ENCODE measurements around the gene GJC2. TPM values are rescaled to one million over a fixed set of nuclear protein-coding genes. Genes with fewer than 3 reads are reported as not detected.

GJC2 gene
- polyA plus RNA-seq, 1 donor (not counting 4 experiments of a cell fraction or from before 2014, with no cell fraction given) = 0.58 TPM

- H3K27ac ChIP-seq (ENCODE audit: control insufficient read depth, insufficient read depth, low read length) = no peak overlapping the region
- no peak for FAIRE-seq
These were observed 2.6 kb downstream of the GJC2 start for GRCh38 chr1:228152097-228152917.

GRCh38 chr1:228152918-228153258, 3.2 kb downstream of the GJC2 start:
- H3K27ac ChIP-seq (ENCODE audit: control insufficient read depth, insufficient read depth, low read length) = no peak overlapping the region
- no peak for DNase-seq (ENCODE audit: low read depth, low spot score)
- no peaks in the 10 kb centered on the region for H3K27me3 ChIP-seq (ENCODE audit: control insufficient read depth, extremely low read depth, insufficient read depth, low read length)
- no peak overlapping the region for H2AFZ ChIP-seq (ENCODE audit: control insufficient read depth, low read length)
- peaks cover 12 to 17% of the 10 kb centered on the region in 2 experiments for H3K36me3 ChIP-seq (ENCODE audit: control insufficient read depth in 2 of 2, extremely low read depth in 1 of 2, insufficient read depth in 2 of 2, low read length in 2 of 2)
- no peak overlapping the region for H3K4me3 ChIP-seq (ENCODE audit: control insufficient read depth in 2 of 3, extremely low read depth in 1 of 3, insufficient read depth in 2 of 3, low read depth in 1 of 3, low read length in 3 of 3)
- TF ChIP-seq EZH2 (IDR thresholded peaks at IDR 0.05; ENCODE audit: low read length) (no peak), CTCF (optimal IDR thresholded peaks at IDR 0.05 in 1 of 3, IDR thresholded peaks at IDR 0.05 in 1 of 3, conservative IDR thresholded peaks at IDR 0.05 in 1 of 3; ENCODE audit: extremely low read depth in 1 of 3, insufficient read depth in 2 of 3, low read length in 3 of 3) (no peak)
- peaks cover 3% of the 10 kb centered on the region for H4K20me1 ChIP-seq (ENCODE audit: control insufficient read depth, extremely low read depth, insufficient read depth, low read length)
- H3K4me1 ChIP-seq (ENCODE audit: control insufficient read depth, extremely low read depth, insufficient read depth, low read length) = peaks cover 46% of the 10 kb centered on the region
- no peak for FAIRE-seq
- H3K9ac ChIP-seq (ENCODE audit: control insufficient read depth, extremely low read depth, insufficient read depth, low read length) = no peak overlapping the region
- no peaks in the 10 kb centered on the region for H3K9me1 ChIP-seq (ENCODE audit: control insufficient read depth, extremely low read depth, insufficient read depth, low read length)
- dilution Hi-C loops (cut with MboI; ENCODE audit: extremely low pct_ligation_motif_present, low sequenced_read_pairs) = no loop called here
- H3K9me3 ChIP-seq (ENCODE audit: control insufficient read depth, low read depth, low read length) = no peaks in the 10 kb centered on the region
- H3K4me2 ChIP-seq (ENCODE audit: control insufficient read depth, extremely low read depth, insufficient read depth, low read depth, low read length) = no peak overlapping the region
- peaks cover 2% of the 10 kb centered on the region for H3K79me2 ChIP-seq (ENCODE audit: control insufficient read depth, insufficient read depth, low read length)

More at GRCh38 chr1:228152097-228152917, 2.6 kb downstream of the GJC2 start:
- H2AFZ ChIP-seq (ENCODE audit: control insufficient read depth, low read length) = no peak overlapping the region
- H3K4me3 ChIP-seq (ENCODE audit: control insufficient read depth in 2 of 3, extremely low read depth in 1 of 3, insufficient read depth in 2 of 3, low read depth in 1 of 3, low read length in 3 of 3) = no peak overlapping the region
- dilution Hi-C loops (cut with MboI; ENCODE audit: extremely low pct_ligation_motif_present, low sequenced_read_pairs) = no loop called here
- H3K9ac ChIP-seq (ENCODE audit: control insufficient read depth, extremely low read depth, insufficient read depth, low read length) = no peak overlapping the region
- H3K79me2 ChIP-seq (ENCODE audit: control insufficient read depth, insufficient read depth, low read length) = peaks cover 8% of the 10 kb centered on the region
- no peaks in the 10 kb centered on the region for H3K27me3 ChIP-seq (ENCODE audit: control insufficient read depth, extremely low read depth, insufficient read depth, low read length)
- no peak for DNase-seq (ENCODE audit: low read depth, low spot score)
- peaks cover 3% of the 10 kb centered on the region for H4K20me1 ChIP-seq (ENCODE audit: control insufficient read depth, extremely low read depth, insufficient read depth, low read length)
- TF ChIP-seq CTCF (optimal IDR thresholded peaks at IDR 0.05 in 1 of 3, IDR thresholded peaks at IDR 0.05 in 1 of 3, conservative IDR thresholded peaks at IDR 0.05 in 1 of 3; ENCODE audit: extremely low read depth in 1 of 3, insufficient read depth in 2 of 3, low read length in 3 of 3) (no peak), EZH2 (IDR thresholded peaks at IDR 0.05; ENCODE audit: low read length) (no peak)
- H3K4me2 ChIP-seq (ENCODE audit: control insufficient read depth, extremely low read depth, insufficient read depth, low read depth, low read length) = no peak overlapping the region
- H3K36me3 ChIP-seq (ENCODE audit: control insufficient read depth in 2 of 2, extremely low read depth in 1 of 2, insufficient read depth in 2 of 2, low read length in 2 of 2) = peaks cover 14 to 23% of the 10 kb centered on the region in 2 experiments
- H3K9me1 ChIP-seq (ENCODE audit: control insufficient read depth, extremely low read depth, insufficient read depth, low read length) = no peaks in the 10 kb centered on the region
- no peaks in the 10 kb centered on the region for H3K9me3 ChIP-seq (ENCODE audit: control insufficient read depth, low read depth, low read length)
- peaks cover 52% of the 10 kb centered on the region for H3K4me1 ChIP-seq (ENCODE audit: control insufficient read depth, extremely low read depth, insufficient read depth, low read length)

Measured in keratinocyte (primary cell).